ENCODE measurements around the gene ADAMTS13.

Gene ADAMTS13

DNA sequence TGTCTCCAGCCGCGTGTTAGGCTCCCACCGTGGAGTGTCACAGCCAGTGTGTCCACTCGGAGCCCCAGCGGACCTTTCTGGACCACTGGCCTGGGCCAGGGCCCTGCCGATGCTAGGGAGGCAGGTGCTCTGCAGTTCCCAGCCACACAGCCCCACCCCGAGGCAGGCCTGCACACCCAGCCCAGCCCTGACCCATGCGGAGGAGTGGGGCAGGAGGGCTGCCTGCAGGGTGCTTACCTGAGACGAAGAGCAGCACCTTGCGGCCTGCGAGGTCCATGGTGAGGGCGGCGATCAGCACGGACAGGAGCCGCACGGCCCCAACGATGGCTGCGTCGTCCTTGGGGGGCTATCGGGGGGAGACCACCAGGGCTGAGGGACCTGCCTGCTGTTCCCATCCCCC, 51.6 kb downstream of the ADAMTS13 start:
- H3K4me1 Mint-ChIP-seq: no peaks in the 10 kb centered on the region
- TF ChIP-seq, protein P1, sequence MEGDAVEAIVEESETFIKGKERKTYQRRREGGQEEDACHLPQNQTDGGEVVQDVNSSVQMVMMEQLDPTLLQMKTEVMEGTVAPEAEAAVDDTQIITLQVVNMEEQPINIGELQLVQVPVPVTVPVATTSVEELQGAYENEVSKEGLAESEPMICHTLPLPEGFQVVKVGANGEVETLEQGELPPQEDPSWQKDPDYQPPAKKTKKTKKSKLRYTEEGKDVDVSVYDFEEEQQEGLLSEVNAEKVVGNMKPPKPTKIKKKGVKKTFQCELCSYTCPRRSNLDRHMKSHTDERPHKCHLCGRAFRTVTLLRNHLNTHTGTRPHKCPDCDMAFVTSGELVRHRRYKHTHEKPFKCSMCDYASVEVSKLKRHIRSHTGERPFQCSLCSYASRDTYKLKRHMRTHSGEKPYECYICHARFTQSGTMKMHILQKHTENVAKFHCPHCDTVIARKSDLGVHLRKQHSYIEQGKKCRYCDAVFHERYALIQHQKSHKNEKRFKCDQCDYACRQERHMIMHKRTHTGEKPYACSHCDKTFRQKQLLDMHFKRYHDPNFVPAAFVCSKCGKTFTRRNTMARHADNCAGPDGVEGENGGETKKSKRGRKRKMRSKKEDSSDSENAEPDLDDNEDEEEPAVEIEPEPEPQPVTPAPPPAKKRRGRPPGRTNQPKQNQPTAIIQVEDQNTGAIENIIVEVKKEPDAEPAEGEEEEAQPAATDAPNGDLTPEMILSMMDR (IDR thresholded peaks at IDR 0.05; ENCODE audit: unreplicated experiment in 3 of 3): no peak
- H3K9me3 Mint-ChIP-seq: no peaks in the 10 kb centered on the region
- no peaks in the 10 kb centered on the region for H3K36me3 Mint-ChIP-seq (ENCODE audit: low read depth)
- H3K4me3 Mint-ChIP-seq: no peak overlapping the region
- H3K27ac Mint-ChIP-seq: no peak overlapping the region
- H3K27me3 Mint-ChIP-seq (ENCODE audit: low read depth): no peaks in the 10 kb centered on the region

GRCh38 chr9:133474215-133474614, 52.0 kb downstream of the ADAMTS13 start:
- Mint-ChIP-seq H3K36me3 (ENCODE audit: low read depth) (no peaks in the 10 kb centered on the region), H3K4me1 (no peaks in the 10 kb centered on the region), H3K27ac (no peak overlapping the region), H3K9me3 (no peaks in the 10 kb centered on the region), H3K4me3 (no peak overlapping the region), H3K27me3 (ENCODE audit: low read depth) (no peaks in the 10 kb centered on the region)
- TF ChIP-seq, protein P1 (IDR thresholded peaks at IDR 0.05; ENCODE audit: unreplicated experiment in 3 of 3): no peak

- no peaks in the 10 kb centered on the region for H3K27me3 Mint-ChIP-seq (ENCODE audit: low read depth)
These were observed 52.7 kb downstream of the ADAMTS13 start for GRCh38 chr9:133474853-133475252.

GRCh38 chr9:133475292-133476012, 53.3 kb downstream of the ADAMTS13 start:
- TF ChIP-seq, protein P1 (IDR thresholded peaks at IDR 0.05; ENCODE audit: unreplicated experiment in 3 of 3): no peak
- H3K9me3 Mint-ChIP-seq: no peaks in the 10 kb centered on the region

More at GRCh38 chr9:133474853-133475252, 52.7 kb downstream of the ADAMTS13 start:
- Mint-ChIP-seq H3K9me3 (no peaks in the 10 kb centered on the region), H3K4me3 (no peak overlapping the region), H3K27ac (no peak overlapping the region), H3K36me3 (ENCODE audit: low read depth) (no peaks in the 10 kb centered on the region), H3K4me1 (no peaks in the 10 kb centered on the region)
- TF ChIP-seq, protein P1 (IDR thresholded peaks at IDR 0.05; ENCODE audit: unreplicated experiment in 3 of 3): no peak

DNA sequence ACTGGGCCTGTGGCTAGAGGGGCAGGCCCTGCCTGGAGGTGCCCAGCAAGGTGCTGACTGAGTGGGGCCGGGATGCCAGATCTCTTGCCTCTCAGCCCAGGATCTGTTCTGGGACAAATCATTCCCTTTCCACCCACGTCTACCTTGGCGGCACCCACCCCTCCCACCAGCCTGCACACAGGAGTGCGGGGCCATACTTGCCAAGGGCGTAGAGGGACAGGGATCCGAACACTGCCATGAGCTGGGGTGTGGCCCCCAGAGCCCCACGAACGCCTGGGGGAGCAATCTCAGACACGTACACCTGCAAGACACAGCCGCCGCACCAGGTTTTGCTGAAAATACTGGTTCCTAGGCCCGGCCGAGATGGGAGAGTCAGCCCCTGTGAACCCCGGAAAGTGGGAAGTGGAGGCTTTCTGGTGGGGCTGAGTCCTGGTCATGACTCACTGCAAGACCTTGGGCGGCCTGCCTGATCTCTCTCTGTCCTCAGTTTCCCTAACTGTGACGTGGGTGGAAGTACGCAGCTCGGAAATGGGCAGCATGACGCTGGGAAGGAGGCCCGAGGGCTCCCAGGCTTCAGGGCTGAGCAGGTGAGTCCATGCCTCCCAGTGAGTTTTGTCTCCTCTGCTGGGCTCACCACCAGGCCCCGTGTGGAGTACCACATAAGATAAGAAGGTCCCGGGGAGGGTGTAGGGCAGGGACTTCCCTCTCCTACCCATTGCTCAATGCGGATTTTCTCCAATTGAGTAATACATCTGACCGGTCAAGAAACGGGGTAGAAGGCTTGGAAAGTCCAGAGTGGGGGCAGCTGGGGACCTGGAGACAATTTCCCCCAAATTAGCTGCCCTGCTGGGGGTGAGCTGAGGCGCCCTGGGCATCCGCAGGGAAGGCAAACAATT, 54.1 kb downstream of the ADAMTS13 start:
- Mint-ChIP-seq H3K36me3 (ENCODE audit: low read depth) (no peaks in the 10 kb centered on the region), H3K4me1 (no peaks in the 10 kb centered on the region), H3K4me3 (no peak overlapping the region), H3K9me3 (no peaks in the 10 kb centered on the region), H3K27ac (no peak overlapping the region), H3K27me3 (ENCODE audit: low read depth) (peaks cover 4% of the 10 kb centered on the region)
- TF ChIP-seq, protein P1 (IDR thresholded peaks at IDR 0.05; ENCODE audit: unreplicated experiment in 3 of 3): no peak

More at GRCh38 chr9:133475292-133476012, 53.3 kb downstream of the ADAMTS13 start:
- H3K4me1 Mint-ChIP-seq: no peaks in the 10 kb centered on the region
- H3K27me3 Mint-ChIP-seq (ENCODE audit: low read depth): no peaks in the 10 kb centered on the region
- no peak overlapping the region for H3K4me3 Mint-ChIP-seq
- H3K27ac Mint-ChIP-seq: no peak overlapping the region
- no peaks in the 10 kb centered on the region for H3K36me3 Mint-ChIP-seq (ENCODE audit: low read depth)

Data from nephron (organoid).